ENCODE results near the gene TSC1.

The TSC1 gene

GRCh38 chr9:132857616-132858342 lies 86.6 kb downstream of the TSC1 start:
- no peak for DNase-seq

DNA sequence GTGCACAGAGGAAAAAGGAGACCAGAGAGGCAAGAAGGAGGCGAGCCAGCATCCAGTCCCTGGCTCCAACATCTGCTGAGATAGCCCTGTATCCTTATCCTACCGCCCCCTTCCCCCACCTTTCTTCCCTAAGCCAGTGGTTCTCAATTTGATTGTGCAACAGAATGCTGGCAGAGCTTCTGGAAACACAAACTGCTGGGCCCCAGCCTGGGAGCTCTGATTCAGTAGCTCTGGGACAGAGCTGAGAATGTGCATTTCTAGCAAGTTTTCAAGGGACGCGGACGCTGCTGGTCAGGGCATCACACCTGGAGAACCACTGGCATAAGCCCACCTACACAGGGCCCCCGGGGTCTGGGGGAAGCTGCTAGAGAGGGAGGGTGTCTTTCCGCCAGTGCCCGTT lies 87.4 kb downstream of the TSC1 start:
- DNase-seq: no peak

DNA sequence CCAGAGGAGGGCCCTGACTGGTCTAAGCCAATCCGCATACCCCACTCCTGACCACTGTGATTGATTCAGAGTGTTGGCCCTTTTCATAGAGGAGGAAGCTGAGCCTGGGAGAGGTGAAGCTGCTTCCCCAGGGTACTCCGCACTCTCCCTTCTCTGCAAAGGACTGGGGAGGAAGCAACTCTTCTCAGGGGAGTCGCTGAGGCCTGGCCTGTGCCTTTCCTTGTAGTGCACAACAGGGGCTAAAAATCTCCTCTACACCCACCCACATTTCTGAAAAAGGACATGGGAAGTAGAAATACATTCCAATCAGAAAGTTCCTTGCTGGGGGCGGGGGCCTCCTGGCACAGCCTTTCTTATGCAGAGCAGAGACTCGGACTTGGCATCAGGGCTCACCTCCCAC lies 88.5 kb downstream of the TSC1 start:
- DNase-seq: no peak

DNA sequence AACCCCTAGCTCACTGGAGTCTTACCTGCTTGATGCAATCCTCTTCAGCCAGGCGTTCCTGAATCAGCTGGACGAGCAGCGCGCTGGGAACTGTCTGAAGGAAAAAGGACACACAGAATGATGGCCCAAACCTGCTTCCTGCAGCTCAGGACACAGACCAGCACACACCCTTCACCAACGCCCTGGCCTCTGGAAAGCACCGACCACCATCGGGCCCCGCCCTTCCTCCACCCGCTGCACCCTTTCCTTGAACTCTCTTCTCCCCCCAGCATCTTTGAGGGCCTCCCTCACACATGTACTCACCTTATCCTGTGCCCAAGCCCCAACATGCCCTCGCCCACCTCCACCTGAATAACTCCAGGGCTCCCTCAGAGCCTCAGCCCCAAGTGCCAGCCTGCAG lies 89.6 kb downstream of the TSC1 start:
- DNase-seq: no peak

DNA sequence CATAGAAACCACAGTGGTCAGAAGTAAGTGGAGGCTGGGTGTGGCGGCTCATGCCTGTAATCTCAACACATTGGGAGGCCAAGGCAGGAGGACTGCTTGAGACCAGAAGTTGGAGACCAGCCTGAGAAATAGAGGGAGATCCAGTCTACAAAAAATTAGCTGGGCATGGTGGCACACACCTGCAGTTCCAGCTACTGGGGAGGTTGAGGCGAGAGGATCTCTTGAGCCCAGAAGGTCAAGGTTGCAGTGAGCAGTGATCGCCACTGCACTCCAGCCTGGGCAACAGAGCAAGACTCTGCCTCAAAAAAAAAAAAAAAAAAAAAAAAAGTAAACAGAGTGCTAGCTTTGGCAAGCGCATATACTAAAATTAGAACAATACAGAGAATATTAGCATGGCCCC lies 90.9 kb downstream of the TSC1 start:
- DNase-seq: no peak

- DNase-seq: no peak
Measured at GRCh38 chr9:132849185-132849706, 95.2 kb downstream of the TSC1 start.

GRCh38 chr9:132846918-132847515 lies 97.4 kb downstream of the TSC1 start:
- DNase-seq: no peak

- DNase-seq: no peak
Measured at GRCh38 chr9:132846109-132846917, 98.1 kb downstream of the TSC1 start.

DNA sequence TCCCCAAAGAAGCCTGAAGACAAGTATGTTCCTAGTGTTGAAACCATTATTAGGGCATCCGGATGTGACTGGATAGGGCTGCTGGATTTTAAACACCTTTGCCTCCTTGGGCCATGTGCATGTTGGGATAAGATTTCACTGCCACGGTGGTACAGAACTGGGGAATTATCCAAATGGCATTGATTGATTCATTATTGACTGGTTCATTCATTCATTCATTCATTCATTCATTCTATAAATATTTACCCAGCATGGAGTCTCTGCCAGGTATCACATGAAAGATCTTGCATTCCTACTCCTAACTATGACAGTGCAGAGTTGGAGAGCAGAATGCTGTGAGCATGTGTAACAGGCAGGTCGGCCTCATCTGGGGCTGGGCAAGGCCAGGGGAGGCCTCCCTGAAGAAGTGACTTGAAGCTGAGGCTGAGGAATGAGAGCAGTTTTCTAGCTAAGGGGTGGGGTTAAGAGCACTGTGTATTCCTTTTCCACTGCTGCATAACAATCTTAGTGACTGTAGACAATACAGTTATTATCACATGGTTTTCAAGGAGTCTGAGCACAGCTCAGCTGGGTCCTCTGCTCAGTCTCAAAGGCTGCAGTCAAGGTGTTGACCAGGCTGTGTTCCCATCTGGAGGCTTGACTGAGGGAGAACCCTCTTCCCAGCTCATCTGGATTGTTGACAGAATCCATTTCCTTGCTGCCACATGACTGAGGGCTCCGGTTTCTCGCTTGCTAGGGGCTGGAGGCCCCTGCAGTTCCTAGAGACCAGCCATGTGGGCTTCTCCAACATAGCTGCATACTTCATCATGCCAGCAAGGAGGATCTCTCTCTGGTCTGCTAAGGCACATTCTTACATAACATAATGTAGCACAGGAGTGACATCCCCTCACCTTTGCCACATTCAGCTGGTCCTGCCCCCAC lies 102.0 kb downstream of the TSC1 start:
- no peak for DNase-seq

Measured in NCI-H1436 (cell line).